Measurements from ENCODE around the gene PROZ. TPM values are rescaled to one million over a fixed set of nuclear protein-coding genes. Genes with fewer than 3 reads are reported as not detected.

Gene PROZ
- total RNA-seq, 1 donor from 2014 or later, result not detected

DNA sequence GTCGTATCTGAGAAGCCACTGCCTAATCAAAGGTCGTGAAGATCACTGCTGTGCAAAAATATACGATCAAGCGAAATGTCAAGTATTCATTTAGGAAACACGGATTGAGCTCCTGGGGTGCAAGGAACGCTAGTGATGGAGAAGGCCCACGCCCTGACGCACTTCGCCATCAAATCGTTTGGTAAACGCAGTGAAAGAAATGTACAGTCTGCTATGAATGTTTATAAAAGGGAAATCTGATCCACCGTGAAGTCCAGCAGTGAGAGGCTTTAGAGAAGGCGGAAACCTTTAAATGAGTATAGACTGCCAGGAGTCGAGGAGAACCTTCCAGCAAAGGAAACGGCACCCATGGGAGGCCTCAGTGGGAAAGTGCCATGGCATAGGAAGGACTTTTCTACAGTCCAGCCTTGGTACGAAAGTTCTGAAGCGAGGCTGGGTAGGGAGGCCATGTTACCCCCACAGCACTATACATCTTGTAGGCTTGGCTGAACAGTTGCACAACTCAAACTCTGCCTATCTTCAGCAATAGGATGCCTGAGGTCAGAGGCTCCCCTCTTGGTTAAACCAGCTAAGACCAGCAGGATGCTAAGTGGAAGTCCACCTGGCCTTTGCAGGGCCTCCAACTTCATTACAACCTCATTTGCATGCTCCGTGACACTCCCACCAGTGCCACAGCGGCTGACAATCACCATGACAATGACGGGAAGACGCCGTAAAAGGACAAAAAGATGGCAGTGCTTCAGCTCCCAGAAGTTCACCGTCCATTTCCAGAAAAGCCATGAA is 29.6 kb downstream of the PROZ start:
- Mint-ChIP-seq H3K4me3 (ENCODE audit: unreplicated experiment) (peak overlapping the region; percentile 61), H3K36me3 (ENCODE audit: unreplicated experiment) (peaks cover 25% of the 10 kb centered on the region)
- peak; percentile 63 for DNase-seq (ENCODE audit: extremely low spot score, unreplicated experiment)

GRCh38 chr13:113190181-113190580 is 31.7 kb downstream of the PROZ start:
- no peak for TF ChIP-seq CTCF (IDR thresholded peaks at IDR 0.05)
- Mint-ChIP-seq H3K4me1 (ENCODE audit: unreplicated experiment) (peaks cover 57% of the 10 kb centered on the region), H3K4me3 (ENCODE audit: unreplicated experiment) (peak overlapping the region; percentile 10), H3K36me3 (ENCODE audit: unreplicated experiment) (peaks cover 35% of the 10 kb centered on the region), H3K27ac (ENCODE audit: unreplicated experiment) (peak overlapping the region; percentile 77), H3K9me3 (ENCODE audit: unreplicated experiment) (no peaks in the 10 kb centered on the region), H3K27me3 (ENCODE audit: unreplicated experiment) (no peaks in the 10 kb centered on the region)
- no peak for DNase-seq (ENCODE audit: extremely low spot score, unreplicated experiment)

More for the DNA sequence above, 29.6 kb downstream of the PROZ start:
- peaks cover 72% of the 10 kb centered on the region for H3K4me1 Mint-ChIP-seq (ENCODE audit: unreplicated experiment)
- H3K27me3 Mint-ChIP-seq (ENCODE audit: unreplicated experiment), result no peaks in the 10 kb centered on the region
- H3K27ac Mint-ChIP-seq (ENCODE audit: unreplicated experiment), result peak overlapping the region; percentile 97
- no peak for TF ChIP-seq CTCF (IDR thresholded peaks at IDR 0.05)
- H3K9me3 Mint-ChIP-seq (ENCODE audit: unreplicated experiment), result no peaks in the 10 kb centered on the region

DNA sequence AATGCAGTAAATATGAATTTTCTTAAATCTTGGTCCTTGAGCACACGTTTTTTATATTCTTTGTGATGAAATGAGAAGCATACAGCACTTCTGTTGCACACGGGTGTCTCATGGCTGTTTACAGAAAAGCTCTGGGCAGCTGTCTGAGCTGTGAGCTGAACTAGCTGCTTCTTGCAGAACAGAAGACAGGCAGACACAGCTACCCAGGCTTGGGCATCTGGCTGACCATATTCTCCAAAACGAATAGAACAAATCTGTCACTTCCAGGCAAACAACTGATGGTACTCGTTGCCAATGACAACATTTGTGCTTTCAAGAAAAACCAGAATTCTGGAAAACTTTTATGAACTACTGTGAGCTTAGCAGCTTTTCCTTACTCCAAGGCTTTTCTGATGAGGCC is 33.8 kb downstream of the PROZ start:
- DNase-seq (ENCODE audit: extremely low spot score, unreplicated experiment), result peak; percentile 6
- H3K27ac Mint-ChIP-seq (ENCODE audit: unreplicated experiment), result no peak overlapping the region
- TF ChIP-seq CTCF (IDR thresholded peaks at IDR 0.05), result no peak
- H3K4me3 Mint-ChIP-seq (ENCODE audit: unreplicated experiment), result no peak overlapping the region
- no peaks in the 10 kb centered on the region for H3K9me3 Mint-ChIP-seq (ENCODE audit: unreplicated experiment)
- peaks cover 40% of the 10 kb centered on the region for H3K4me1 Mint-ChIP-seq (ENCODE audit: unreplicated experiment)
- no peaks in the 10 kb centered on the region for H3K27me3 Mint-ChIP-seq (ENCODE audit: unreplicated experiment)
- H3K36me3 Mint-ChIP-seq (ENCODE audit: unreplicated experiment), result peaks cover 45% of the 10 kb centered on the region

- no peak for TF ChIP-seq CTCF (IDR thresholded peaks at IDR 0.05)
- no peak overlapping the region for H3K4me3 Mint-ChIP-seq (ENCODE audit: unreplicated experiment)
- H3K36me3 Mint-ChIP-seq (ENCODE audit: unreplicated experiment), result peaks cover 50% of the 10 kb centered on the region
- no peak for DNase-seq (ENCODE audit: extremely low spot score, unreplicated experiment)
- H3K4me1 Mint-ChIP-seq (ENCODE audit: unreplicated experiment), result peaks cover 34% of the 10 kb centered on the region
- H3K9me3 Mint-ChIP-seq (ENCODE audit: unreplicated experiment), result no peaks in the 10 kb centered on the region
- no peaks in the 10 kb centered on the region for H3K27me3 Mint-ChIP-seq (ENCODE audit: unreplicated experiment)
- peak overlapping the region; percentile 23 for H3K27ac Mint-ChIP-seq (ENCODE audit: unreplicated experiment)
Measured at GRCh38 chr13:113192902-113193301, 34.5 kb downstream of the PROZ start.

- TF ChIP-seq CTCF (IDR thresholded peaks at IDR 0.05), result no peak
- Mint-ChIP-seq H3K27me3 (ENCODE audit: unreplicated experiment) (no peaks in the 10 kb centered on the region), H3K4me3 (ENCODE audit: unreplicated experiment) (no peak overlapping the region), H3K4me1 (ENCODE audit: unreplicated experiment) (peaks cover 21% of the 10 kb centered on the region), H3K9me3 (ENCODE audit: unreplicated experiment) (no peaks in the 10 kb centered on the region), H3K27ac (ENCODE audit: unreplicated experiment) (no peak overlapping the region), H3K36me3 (ENCODE audit: unreplicated experiment) (peaks cover 44% of the 10 kb centered on the region)
- DNase-seq (ENCODE audit: extremely low spot score, unreplicated experiment), result peak; percentile 17
Measured at GRCh38 chr13:113195360-113195759, 36.9 kb downstream of the PROZ start.
